ENCODE data around the gene CD59.
"Not testable (repeated sequence)": the region's sequence is repeated elsewhere in the genome, so short reads cannot be mapped to it uniquely, and the experiment has no call there.

Gene CD59

GRCh38 chr11:33695051-33695566, 41.1 kb downstream of the CD59 start:
- no peak for DNase-seq

GRCh38 chr11:33694346-33695050, 41.7 kb downstream of the CD59 start:
- no peak for DNase-seq

- no peak for DNase-seq
Observed at GRCh38 chr11:33692541-33692940, 43.7 kb downstream of the CD59 start.

- peak in 39 of 51 donors; percentile 16 to 81 (median 56) for DNase-seq
Observed at GRCh38 chr11:33692013-33692504, 44.2 kb downstream of the CD59 start.

- no peak for DNase-seq
Observed at GRCh38 chr11:33691066-33691864, 45.0 kb downstream of the CD59 start.

GRCh38 chr11:33690290-33691065, 45.7 kb downstream of the CD59 start:
- peak in 36 of 51 donors; percentile 13 to 74 (median 47) for DNase-seq

- no peak for DNase-seq
Observed at GRCh38 chr11:33689501-33689900, 46.7 kb downstream of the CD59 start.

GRCh38 chr11:33689085-33689484, 47.1 kb downstream of the CD59 start:
- no peak for DNase-seq

- peak in 24 of 51 donors; percentile 7 to 70 (median 43) for DNase-seq
Observed at GRCh38 chr11:33687733-33688479, 48.3 kb downstream of the CD59 start.

GRCh38 chr11:33685082-33685481, 51.1 kb downstream of the CD59 start:
- no peak for DNase-seq

GRCh38 chr11:33684003-33684706, 52.1 kb downstream of the CD59 start:
- DNase-seq = no peak

GRCh38 chr11:33682446-33682845, 53.8 kb downstream of the CD59 start:
- peak in 1 of 51 donors; percentile 23 for DNase-seq

GRCh38 chr11:33682019-33682418, 54.2 kb downstream of the CD59 start:
- no peak for DNase-seq

- DNase-seq = not testable (repeated sequence)
Observed at GRCh38 chr11:33678616-33679015, 57.6 kb downstream of the CD59 start.

- DNase-seq = no peak
Observed at GRCh38 chr11:33674035-33674814, 62.0 kb downstream of the CD59 start.

GRCh38 chr11:33672273-33672672, 64.0 kb downstream of the CD59 start:
- no peak for DNase-seq

- no peak for DNase-seq
Observed at GRCh38 chr11:33670250-33671011, 65.8 kb downstream of the CD59 start.

GRCh38 chr11:33669598-33670249, 66.5 kb downstream of the CD59 start:
- DNase-seq = no peak

Measured in hypothalamus (tissue), 51 donors.